Spleen (tissue), 11 donors: ENCODE data around the gene TRIM66. TPM values are rescaled to one million over a fixed set of nuclear protein-coding genes. Genes with fewer than 3 reads are reported as not detected.
A peak's percentile ranks its signal among the peaks of the same experiment; 100 is the strongest.

ENCODE experiments used
- DNase-seq: peaks from one replicate; pipeline ENCODE4 v3.0.0-alpha.2; 2020
- H3K27ac ChIP-seq, 8 donors: fragments of 200-600 bp; sonication (generic) in 7 of 8; 1 replicate in 4 of 8; 2 replicates in 4 of 8; pipeline versions ENCODE4 v1.5.0 to v1.8.0; 2016 to 2021; ENCODE audit warnings: inconsistent platforms in 4 of 8, mild to moderate bottlenecking in 4 of 8, moderate library complexity in 1 of 8
- H3K27me3 ChIP-seq, 7 donors: fragments of 200-600 bp; sonication (generic) in 6 of 7; replicated peaks in 1 of 7; 1 replicate in 4 of 7; 2 replicates in 3 of 7; pipeline versions ENCODE4 v1.5.0 to v1.8.0; 2016 to 2021; ENCODE audit warnings: inconsistent platforms in 3 of 7, mild to moderate bottlenecking in 1 of 7
- H3K36me3 ChIP-seq, 6 donors: fragments of 200-600 bp; sonication (generic) in 5 of 6; 1 replicate in 4 of 6; 2 replicates in 2 of 6; pipeline versions ENCODE4 v1.5.0 to v1.8.0; 2016 to 2021; ENCODE audit warnings: inconsistent platforms in 2 of 6
- H3K4me1 ChIP-seq, 6 donors: fragments of 200-600 bp; sonication (generic) in 5 of 6; 1 replicate in 3 of 6; 2 replicates in 3 of 6; pipeline versions ENCODE4 v1.5.0 to v1.8.0; 2016 to 2021; ENCODE audit warnings: inconsistent platforms in 3 of 6
- H3K4me3 ChIP-seq, 8 donors: fragments of 200-600 bp; sonication (generic) in 7 of 8; 1 replicate in 4 of 8; 2 replicates in 4 of 8; pipeline versions ENCODE4 v1.5.0 to v1.8.0; 2016 to 2021; ENCODE audit warnings: inconsistent platforms in 4 of 8, mild to moderate bottlenecking in 4 of 8, moderate library complexity in 2 of 8
- H3K9me3 ChIP-seq, 8 donors: fragments of 200-600 bp; sonication (generic) in 7 of 8; 1 replicate in 4 of 8; 2 replicates in 4 of 8; pipeline versions ENCODE4 v1.5.0 to v1.8.0; 2016 to 2021; ENCODE audit warnings: inconsistent platforms in 4 of 8
- CTCF ChIP-seq, 11 experiments: fragments of 200-600 bp in 7 of 11; fragments of 450-650 bp in 4 of 11; sonication (generic) in 4 of 11; IDR thresholded peaks in 8 of 11; conservative IDR thresholded peaks in 3 of 11; 1 replicate in 7 of 11; 2 replicates in 4 of 11; pipeline versions ENCODE4 v1.4.0 to v1.8.0; 2016 to 2021; ENCODE audit warnings: antibody characterized with exemption in 11 of 11, inconsistent platforms in 4 of 11, mild to moderate bottlenecking in 1 of 11
- POLR2A ChIP-seq, 3 donors: fragments of 450-650 bp; IDR thresholded peaks; one replicate each; pipeline ENCODE4 v1.5.1; 2017; ENCODE audit warnings: antibody characterized with exemption in 3 of 3, mild to moderate bottlenecking in 1 of 3
- POLR2AphosphoS5 ChIP-seq, 3 donors: sonication (generic); formaldehyde crosslinking; IDR thresholded peaks; one replicate each; pipeline ENCODE4 v1.5.1; 2017; ENCODE audit warnings: antibody characterized with exemption in 3 of 3
- WGBS, 5 donors: extraction: QIAGEN DNeasy Blood & Tissue Kit in 3 of 5; methylation state at CpG; one replicate each; pipeline versions ENCODE4 v1.1.5 to v1.1.7; 2013 to 2018; 5-methylcytosine and 5-hydroxymethylcytosine counted together
- intact Hi-C: fragments of 100-400 bp; cut with DNase I; formaldehyde crosslinking; loops from one replicate; pipeline ENCODE4 v1.15.0; 2023; ENCODE audit warnings: low total_unique reads
- polyA plus RNA-seq, 3 donors: library from polyadenylated mRNA; stranded (reverse); fragments of 200-250 nt; gene quantifications; one replicate each; pipeline ENCODE4 v1.2.1, GENCODE V29; 2013
- total RNA-seq, 7 donors: library from RNA; depleted of rRNA in 3 of 7; stranded (reverse); fragments of >200 nt in 3 of 7; fragmentation: NEBNext Ultra II Directional in 4 of 7; extraction: Animal tissue kit (Norgen Biotek cat#: 25700) in 4 of 7; gene quantifications; one replicate each; pipeline versions ENCODE4 v1.1.0 to v1.2.1, GENCODE V29; 2016 to 2021
- donor health status: healthy with polysubstance abuse.
- donor health status: DM: no; HTN: no; CAD: no; lungs with moderate emphysema.
- donor health status: DM: no; HTN: no; CAD: no.
- donor health status: Bipolar disorder and iron deficiency.
- donor health status: healthy.
- donor health status: DM: no; HTN: no; CAD: no.
- donor health status: DM: yes; HTN: yes; CAD: no.

TRIM66 gene
- total and polyA plus RNA-seq, 10 donors: 0.86 to 22.8 (median 10.3) TPM

- WGBS, 5 donors: 64 to 81% (median 78%) methylated on average over 10 to 11 of the region's 11 CpGs
- no peak for DNase-seq
- Histone ChIP-seq H3K27ac (peak overlapping the region in 5 of 8 donors; percentile 15 to 69 (median 61)), H3K4me3 (no peak overlapping the region), H3K9me3 (no peaks in the 10 kb centered on the region), H3K36me3 (peaks cover 0 to 79% (median 43%) of the 10 kb centered on the region in 6 donors), H3K27me3 (no peaks in the 10 kb centered on the region), H3K4me1 (peaks cover 9 to 44% (median 18%) of the 10 kb centered on the region in 6 donors)
- intact Hi-C loops: no loop called here
- TF ChIP-seq POLR2AphosphoS5 (IDR thresholded peaks at IDR 0.05) (no peak), POLR2A (IDR thresholded peaks at IDR 0.05) (no peak), CTCF (IDR thresholded peaks at IDR 0.05 in 8 of 11, conservative IDR thresholded peaks at IDR 0.05 in 3 of 11) (no peak)
These were observed 16.5 kb upstream of the TRIM66 start for GRCh38 chr11:8698917-8699441.

- Histone ChIP-seq H3K27ac (peak overlapping the region in 5 of 8 donors; percentile 15 to 69 (median 61)), H3K4me1 (peaks cover 9 to 38% (median 18%) of the 10 kb centered on the region in 6 donors), H3K4me3 (no peak overlapping the region), H3K27me3 (no peaks in the 10 kb centered on the region), H3K36me3 (peaks cover 0 to 79% (median 49%) of the 10 kb centered on the region in 6 donors), H3K9me3 (no peaks in the 10 kb centered on the region)
- intact Hi-C loops: no loop called here
- TF ChIP-seq POLR2A (IDR thresholded peaks at IDR 0.05) (no peak), CTCF (IDR thresholded peaks at IDR 0.05 in 8 of 11, conservative IDR thresholded peaks at IDR 0.05 in 3 of 11) (no peak), POLR2AphosphoS5 (IDR thresholded peaks at IDR 0.05) (no peak)
- 85 to 91% (median 90%) methylated on average over 5 of the region's 5 CpGs for WGBS, 5 donors
- no peak for DNase-seq
These were observed 15.9 kb upstream of the TRIM66 start for GRCh38 chr11:8698379-8698851.

- Histone ChIP-seq H3K36me3 (peaks cover 0 to 79% (median 56%) of the 10 kb centered on the region in 6 donors), H3K4me1 (peaks cover 9 to 36% (median 18%) of the 10 kb centered on the region in 6 donors), H3K27ac (no peak overlapping the region), H3K9me3 (no peaks in the 10 kb centered on the region), H3K4me3 (no peak overlapping the region), H3K27me3 (no peaks in the 10 kb centered on the region)
- TF ChIP-seq POLR2AphosphoS5 (IDR thresholded peaks at IDR 0.05) (no peak), POLR2A (IDR thresholded peaks at IDR 0.05) (no peak), CTCF (IDR thresholded peaks at IDR 0.05 in 8 of 11, conservative IDR thresholded peaks at IDR 0.05 in 3 of 11) (no peak)
- no peak for DNase-seq
- 72 to 93% (median 83%) methylated on average over 3 of the region's 3 CpGs for WGBS, 5 donors
- intact Hi-C loops: no loop called here
These were observed 14.6 kb upstream of the TRIM66 start for GRCh38 chr11:8697054-8697453.

- no peaks in the 10 kb centered on the region for H3K9me3 ChIP-seq
- H3K36me3 ChIP-seq: peaks cover 0 to 90% (median 58%) of the 10 kb centered on the region in 6 donors
- no peak overlapping the region for H3K4me3 ChIP-seq
- peak overlapping the region in 1 of 8 donors; percentile 14 for H3K27ac ChIP-seq
- H3K4me1 ChIP-seq: peaks cover 0 to 32% (median 10%) of the 10 kb centered on the region in 6 donors
- no peaks in the 10 kb centered on the region for H3K27me3 ChIP-seq
- intact Hi-C loops: no loop called here
- 69 to 90% (median 85%) methylated on average over 5 of the region's 5 CpGs for WGBS, 5 donors
- TF ChIP-seq POLR2AphosphoS5 (IDR thresholded peaks at IDR 0.05): no peak
- no peak for TF ChIP-seq POLR2A (IDR thresholded peaks at IDR 0.05)
- no peak for TF ChIP-seq CTCF (IDR thresholded peaks at IDR 0.05 in 8 of 11, conservative IDR thresholded peaks at IDR 0.05 in 3 of 11)
- DNase-seq: no peak
These were observed 11.7 kb upstream of the TRIM66 start for GRCh38 chr11:8694137-8694536.
